Sigmoid colon (tissue), 4 donors: Measurements from ENCODE around the gene LZTFL1.

ENCODE experiments used
- EP300 ChIP-seq, 4 donors: sonication (generic); formaldehyde crosslinking; IDR thresholded peaks; one replicate each; pipeline ENCODE4 v1.6.1; 2017; ENCODE audit warnings: antibody characterized with exemption in 4 of 4
- POLR2A ChIP-seq, 2 donors: fragments of 450-650 bp; IDR thresholded peaks; one replicate each; pipeline ENCODE4 v1.6.1; 2016; ENCODE audit warnings: antibody characterized with exemption in 2 of 2, mild to moderate bottlenecking in 2 of 2, moderate library complexity in 2 of 2
- TF ChIP-seq, protein P1 (sequence below), 4 experiments: fragments of 450-650 bp in 3 of 4; fragments of 200-600 bp in 1 of 4; IDR thresholded peaks; one replicate each; pipeline ENCODE4 v1.5.1; 2016 to 2019; ENCODE audit warnings: antibody characterized with exemption in 4 of 4, mild to moderate bottlenecking in 3 of 4, moderate library complexity in 2 of 4

DNA sequence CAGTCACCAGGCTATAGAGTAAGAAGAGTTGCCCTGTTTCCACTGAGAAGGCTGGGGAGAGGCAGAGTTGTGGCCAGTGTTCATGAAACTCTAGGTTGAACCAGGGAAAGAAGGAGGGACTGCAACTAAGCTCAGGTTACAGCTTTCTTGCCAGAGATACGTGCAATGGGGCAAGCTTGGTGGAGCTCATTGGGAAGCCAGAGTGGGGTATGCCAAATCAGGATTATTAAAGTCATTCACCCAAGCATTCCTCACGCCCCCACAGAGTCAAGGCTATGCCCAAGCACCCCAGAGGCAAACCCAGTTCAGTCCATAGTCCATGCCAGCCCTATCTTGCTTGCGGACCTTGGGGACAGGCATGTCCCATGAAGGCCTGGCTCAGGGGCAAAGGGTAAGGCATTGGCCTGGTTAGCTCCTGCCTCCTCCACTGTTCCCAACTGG, 63.1 kb downstream of the LZTFL1 start:
- TF ChIP-seq, protein P1, sequence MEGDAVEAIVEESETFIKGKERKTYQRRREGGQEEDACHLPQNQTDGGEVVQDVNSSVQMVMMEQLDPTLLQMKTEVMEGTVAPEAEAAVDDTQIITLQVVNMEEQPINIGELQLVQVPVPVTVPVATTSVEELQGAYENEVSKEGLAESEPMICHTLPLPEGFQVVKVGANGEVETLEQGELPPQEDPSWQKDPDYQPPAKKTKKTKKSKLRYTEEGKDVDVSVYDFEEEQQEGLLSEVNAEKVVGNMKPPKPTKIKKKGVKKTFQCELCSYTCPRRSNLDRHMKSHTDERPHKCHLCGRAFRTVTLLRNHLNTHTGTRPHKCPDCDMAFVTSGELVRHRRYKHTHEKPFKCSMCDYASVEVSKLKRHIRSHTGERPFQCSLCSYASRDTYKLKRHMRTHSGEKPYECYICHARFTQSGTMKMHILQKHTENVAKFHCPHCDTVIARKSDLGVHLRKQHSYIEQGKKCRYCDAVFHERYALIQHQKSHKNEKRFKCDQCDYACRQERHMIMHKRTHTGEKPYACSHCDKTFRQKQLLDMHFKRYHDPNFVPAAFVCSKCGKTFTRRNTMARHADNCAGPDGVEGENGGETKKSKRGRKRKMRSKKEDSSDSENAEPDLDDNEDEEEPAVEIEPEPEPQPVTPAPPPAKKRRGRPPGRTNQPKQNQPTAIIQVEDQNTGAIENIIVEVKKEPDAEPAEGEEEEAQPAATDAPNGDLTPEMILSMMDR (IDR thresholded peaks at IDR 0.05), result no peak
- TF ChIP-seq POLR2A (IDR thresholded peaks at IDR 0.05), result no peak
- no peak for TF ChIP-seq EP300 (IDR thresholded peaks at IDR 0.05)
